ENCODE measurements around the gene LRRC41. TPM values are rescaled to one million over a fixed set of nuclear protein-coding genes. Genes with fewer than 3 reads are reported as not detected.
"Not testable (repeated sequence)": the region's sequence is repeated elsewhere in the genome, so short reads cannot be mapped to it uniquely, and the experiment has no call there.

Gene LRRC41
- total RNA-seq, 1 donor from 2014 or later = 106 TPM

DNA sequence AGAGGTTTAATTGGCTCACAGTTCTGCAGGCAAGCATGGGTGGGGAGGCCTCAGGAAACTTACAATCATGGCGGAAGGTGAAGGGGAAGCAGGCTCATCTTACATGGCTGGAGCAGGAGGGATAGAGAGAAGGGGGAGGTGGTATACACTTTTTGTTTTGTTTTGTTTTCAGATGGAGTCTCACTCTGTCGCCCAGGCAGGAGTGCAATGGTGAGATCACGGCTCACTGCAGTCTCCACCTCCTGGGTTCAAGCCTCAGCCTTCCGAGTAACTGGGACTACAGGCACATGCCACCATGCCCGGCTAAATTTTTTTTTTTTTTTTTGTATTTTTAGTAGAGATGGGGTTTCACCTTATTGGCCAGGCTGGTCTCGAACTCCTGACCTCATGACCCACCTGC lies 18.8 kb upstream of the LRRC41 start:
- DNase-seq (ENCODE audit: low read depth) = not testable (repeated sequence)

- not testable (repeated sequence) for DNase-seq (ENCODE audit: low read depth)
Measured at GRCh38 chr1:46319960-46320914, 16.8 kb upstream of the LRRC41 start.

- not testable (repeated sequence) for DNase-seq (ENCODE audit: low read depth)
Measured at GRCh38 chr1:46319301-46319700, 15.9 kb upstream of the LRRC41 start.

DNA sequence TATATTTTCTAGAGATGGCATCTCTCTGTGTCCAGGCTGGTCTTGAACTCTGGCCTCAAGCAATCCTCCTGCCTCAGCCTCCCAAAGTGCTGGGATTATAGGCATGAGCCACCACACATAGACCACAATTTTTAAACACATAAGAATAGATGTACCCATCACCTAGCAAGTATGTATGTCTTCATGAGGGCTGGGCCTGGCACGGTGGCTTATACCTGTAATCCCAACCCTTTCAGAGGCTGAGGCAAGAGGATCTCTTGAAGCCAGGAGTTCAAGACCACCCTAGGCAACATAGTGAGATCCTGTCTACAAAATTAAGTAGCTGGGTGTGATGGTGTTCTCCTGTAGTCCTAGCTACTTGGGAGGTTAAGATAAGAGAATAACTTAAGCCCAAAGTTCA lies 13.9 kb upstream of the LRRC41 start:
- no peak for DNase-seq (ENCODE audit: low read depth)

DNA sequence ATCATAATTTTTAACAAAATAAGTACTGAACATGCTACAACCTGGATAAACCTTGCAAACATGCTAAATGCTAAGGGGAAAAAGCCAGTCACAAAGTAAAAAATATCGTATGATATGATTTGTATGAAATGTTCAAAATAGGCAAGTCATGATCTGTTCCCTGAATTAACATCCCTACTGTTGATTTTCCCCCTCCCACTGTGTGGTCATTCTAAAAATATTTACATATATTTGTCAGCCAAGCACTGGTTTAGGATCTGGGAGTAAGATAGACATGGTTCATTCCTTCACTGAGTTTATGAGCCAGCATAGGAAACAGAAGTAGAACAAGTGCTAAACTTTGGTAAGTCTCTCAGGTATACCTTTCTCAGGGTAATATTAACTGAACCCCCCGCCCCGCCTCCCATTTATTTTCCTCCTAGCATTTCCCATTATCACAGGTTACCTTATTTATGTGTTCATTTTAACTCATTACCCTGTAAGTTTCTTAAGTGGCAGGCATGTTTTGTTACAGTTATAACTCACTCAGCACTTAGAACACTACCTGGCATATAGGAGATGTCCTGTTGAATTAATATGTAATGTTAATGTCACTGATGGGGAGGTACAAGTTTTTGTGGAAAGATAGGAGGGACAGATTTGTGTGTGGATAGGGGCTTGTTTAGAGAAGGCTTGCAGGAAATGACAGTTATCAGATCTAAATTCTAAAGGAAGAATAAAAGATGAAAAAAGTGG lies 12.4 kb upstream of the LRRC41 start:
- DNase-seq (ENCODE audit: low read depth) = no peak

- no peak for DNase-seq (ENCODE audit: low read depth)
Measured at GRCh38 chr1:46310321-46310720, 6.9 kb upstream of the LRRC41 start.

DNA sequence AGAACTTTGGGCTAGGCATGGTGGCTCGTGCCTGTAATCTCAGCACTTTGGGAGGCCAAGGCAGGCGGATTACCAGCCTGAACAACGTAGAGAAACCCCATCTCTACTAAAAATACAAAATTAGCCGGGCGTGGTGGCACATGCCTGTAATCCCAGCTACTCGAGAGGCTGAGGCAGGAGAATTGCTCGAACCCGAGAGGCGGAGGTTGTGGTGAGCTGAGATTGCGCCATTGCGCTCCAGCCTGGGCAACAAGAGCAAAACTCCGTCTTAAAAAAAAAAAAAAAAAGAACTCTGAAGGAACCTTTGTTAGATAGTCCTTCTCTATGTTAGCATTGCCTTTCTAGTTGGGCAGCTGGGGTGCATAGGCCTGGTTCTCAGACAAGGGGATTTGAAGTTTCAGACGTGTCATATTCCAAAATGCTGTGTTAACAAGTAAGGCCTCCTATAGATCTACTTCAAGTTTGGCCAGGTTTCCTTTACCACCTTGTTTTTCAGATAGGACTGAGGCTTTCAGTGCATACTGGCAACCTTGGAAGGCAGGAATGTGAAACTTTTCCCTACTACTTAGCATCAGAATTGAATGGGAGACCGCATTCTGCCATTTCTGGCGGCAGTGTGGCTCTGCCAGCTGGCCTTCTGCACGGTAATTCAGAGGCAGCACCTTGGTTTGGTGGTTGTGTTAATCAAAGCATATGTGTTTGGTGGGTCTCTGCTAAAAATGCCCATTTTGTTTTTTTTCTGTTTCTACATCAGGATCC lies 6.2 kb upstream of the LRRC41 start:
- DNase-seq (ENCODE audit: low read depth) = no peak

DNA sequence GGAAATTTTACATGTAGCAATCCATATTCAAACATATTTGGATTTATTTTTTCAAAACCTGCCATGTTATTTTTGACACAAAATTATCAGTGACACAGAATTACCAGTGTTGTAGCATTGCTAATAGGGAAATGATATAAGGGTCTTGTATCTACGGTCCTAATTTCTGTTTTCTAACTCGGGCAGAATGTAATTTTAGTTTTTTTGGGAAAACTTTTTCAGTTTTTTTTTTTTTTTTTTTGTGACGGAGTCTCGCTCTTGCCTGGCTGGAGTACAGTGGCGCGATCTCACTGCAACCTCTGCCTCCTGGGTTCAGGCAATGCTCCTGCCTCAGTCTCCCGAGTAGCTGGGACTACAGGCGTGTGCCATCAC lies 2.7 kb upstream of the LRRC41 start:
- no peak for DNase-seq (ENCODE audit: low read depth)

DNA sequence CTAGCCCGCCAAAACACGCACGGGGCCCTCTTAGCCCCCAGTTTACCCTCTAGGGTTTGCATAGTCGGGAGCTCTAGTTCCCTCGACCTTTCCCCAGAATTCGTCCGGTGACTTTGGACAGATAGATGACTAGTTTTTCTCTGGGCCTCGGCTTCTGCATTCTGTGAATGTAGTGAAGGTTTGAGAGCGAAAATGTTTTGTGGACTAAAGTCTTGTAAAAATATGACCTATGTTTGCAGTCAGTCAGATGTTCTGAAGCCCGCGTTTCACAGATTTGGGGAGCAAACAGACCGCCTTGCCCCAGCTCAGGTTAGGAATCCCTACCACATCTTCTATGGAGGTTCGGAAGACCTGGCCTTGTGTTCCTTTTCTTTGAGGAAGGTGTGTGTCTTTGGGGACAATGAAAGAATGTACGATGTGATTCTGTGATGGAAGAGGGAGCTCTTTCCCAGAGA lies 483 bp upstream of the LRRC41 start:
- no peak for DNase-seq (ENCODE audit: low read depth)

GRCh38 chr1:46302641-46303037 lies 777 bp downstream of the LRRC41 start:
- DNase-seq (ENCODE audit: low read depth) = no peak

GRCh38 chr1:46301808-46302640 lies 1.4 kb downstream of the LRRC41 start:
- no peak for DNase-seq (ENCODE audit: low read depth)

GRCh38 chr1:46301406-46301807 lies 2.0 kb downstream of the LRRC41 start:
- DNase-seq (ENCODE audit: low read depth) = no peak

- DNase-seq (ENCODE audit: low read depth) = no peak
Measured at GRCh38 chr1:46300673-46301405, 2.6 kb downstream of the LRRC41 start.

GRCh38 chr1:46298387-46298786 lies 5.0 kb downstream of the LRRC41 start:
- no peak for DNase-seq (ENCODE audit: low read depth)

DNA sequence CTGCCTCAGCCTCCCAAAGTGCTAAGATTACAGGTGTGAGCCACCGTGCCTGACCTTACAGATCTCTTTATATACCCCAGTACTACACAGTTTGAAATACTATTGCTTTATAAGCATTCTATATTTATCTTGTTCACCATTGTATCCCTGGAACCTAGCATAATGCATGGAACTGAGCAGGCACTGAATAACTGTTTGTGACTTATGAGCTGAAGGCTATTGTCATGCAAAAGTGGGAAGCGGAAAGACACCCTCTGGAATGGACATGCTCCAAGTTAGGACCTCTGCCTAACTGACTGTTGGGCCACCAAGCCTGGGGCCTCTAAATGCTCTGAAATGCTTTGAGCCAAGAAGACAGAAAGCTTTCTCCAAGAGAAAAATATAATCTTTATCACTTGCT lies 8.1 kb downstream of the LRRC41 start:
- DNase-seq (ENCODE audit: low read depth) = no peak

- no peak for DNase-seq (ENCODE audit: low read depth)
Measured at GRCh38 chr1:46289976-46290375, 13.4 kb downstream of the LRRC41 start.

- DNase-seq (ENCODE audit: low read depth) = no peak
Measured at GRCh38 chr1:46289134-46289494, 14.3 kb downstream of the LRRC41 start.

GRCh38 chr1:46288485-46289133 lies 14.8 kb downstream of the LRRC41 start:
- DNase-seq (ENCODE audit: low read depth) = peak; percentile 71

- DNase-seq (ENCODE audit: low read depth) = no peak
Measured at GRCh38 chr1:46285730-46286477, 17.5 kb downstream of the LRRC41 start.

All from renal cortical epithelial cell (primary cell).